Esophagus muscularis mucosa (tissue), 4 donors: Measurements from ENCODE around the gene NFATC1. TPM values are rescaled to one million over a fixed set of nuclear protein-coding genes. Genes with fewer than 3 reads are reported as not detected.

Source experiments
- DNase-seq: peaks from one replicate; pipeline ENCODE4 v3.0.0-alpha.2; 2017; ENCODE audit errors: extremely low spot score
- H3K27ac ChIP-seq, 4 donors: fragments of 200-600 bp; sonication (generic); replicated peaks in 1 of 4; 1 replicate in 3 of 4; 2 replicates in 1 of 4; pipeline ENCODE4 v1.5.1; 2016 to 2019; ENCODE audit warnings: mild to moderate bottlenecking in 1 of 4
- H3K27me3 ChIP-seq, 4 donors: fragments of 200-600 bp; sonication (generic); one replicate each; pipeline versions ENCODE4 v1.5.1 to v1.6.0; 2016 to 2019
- H3K36me3 ChIP-seq, 4 donors: fragments of 200-600 bp; sonication (generic); one replicate each; pipeline ENCODE4 v1.5.1; 2016 to 2019
- H3K4me1 ChIP-seq, 4 donors: fragments of 200-600 bp; sonication (generic); one replicate each; pipeline ENCODE4 v1.5.1; 2016 to 2019
- H3K4me3 ChIP-seq, 4 donors: fragments of 200-600 bp; sonication (generic); 1 replicate in 2 of 4; 2 replicates in 2 of 4; pipeline ENCODE4 v1.5.1; 2016 to 2019; ENCODE audit warnings: mild to moderate bottlenecking in 4 of 4, moderate library complexity in 1 of 4
- H3K9me3 ChIP-seq, 4 donors: fragments of 200-600 bp; sonication (generic); 1 replicate in 3 of 4; 2 replicates in 1 of 4; pipeline ENCODE4 v1.5.1; 2016 to 2019
- EP300 ChIP-seq: sonication (generic); formaldehyde crosslinking; IDR thresholded peaks from one replicate; pipeline ENCODE4 v1.6.1; 2017; ENCODE audit warnings: antibody characterized with exemption
- POLR2A ChIP-seq: fragments of 450-650 bp; IDR thresholded peaks from one replicate; pipeline ENCODE4 v1.6.1; 2017; ENCODE audit warnings: antibody characterized with exemption, moderate library complexity, mild to moderate bottlenecking, low read depth
- POLR2AphosphoS5 ChIP-seq, 2 donors: sonication (generic); formaldehyde crosslinking; IDR thresholded peaks; one replicate each; pipeline ENCODE4 v1.6.1; 2017; ENCODE audit warnings: antibody characterized with exemption in 2 of 2
- WGBS: methylation state at CpG from one replicate; pipeline ENCODE4 v1.1.5; 2018; 5-methylcytosine and 5-hydroxymethylcytosine counted together
- intact Hi-C: fragments of 100-400 bp; cut with DNase I; formaldehyde crosslinking; loops from one replicate; pipeline ENCODE4 v1.15.1; 2023
- total RNA-seq, 4 donors: library from RNA; depleted of rRNA; stranded (reverse); fragments of >200 nt; gene quantifications; one replicate each; pipeline versions ENCODE4 v1.1.0 to v1.2.1, GENCODE V29; 2016
- TF ChIP-seq, protein P1 (sequence below), 3 experiments: fragments of 200-600 bp in 2 of 3; fragments of 450-650 bp in 1 of 3; sonication (generic) in 2 of 3; IDR thresholded peaks; one replicate each; pipeline ENCODE4 v1.5.1; 2017 to 2019; ENCODE audit warnings: antibody characterized with exemption in 3 of 3, mild to moderate bottlenecking in 2 of 3, moderate library complexity in 1 of 3

Gene NFATC1
- total RNA-seq, 4 donors from 2014 or later: 15.0 to 22.0 (median 17.8) TPM

DNA sequence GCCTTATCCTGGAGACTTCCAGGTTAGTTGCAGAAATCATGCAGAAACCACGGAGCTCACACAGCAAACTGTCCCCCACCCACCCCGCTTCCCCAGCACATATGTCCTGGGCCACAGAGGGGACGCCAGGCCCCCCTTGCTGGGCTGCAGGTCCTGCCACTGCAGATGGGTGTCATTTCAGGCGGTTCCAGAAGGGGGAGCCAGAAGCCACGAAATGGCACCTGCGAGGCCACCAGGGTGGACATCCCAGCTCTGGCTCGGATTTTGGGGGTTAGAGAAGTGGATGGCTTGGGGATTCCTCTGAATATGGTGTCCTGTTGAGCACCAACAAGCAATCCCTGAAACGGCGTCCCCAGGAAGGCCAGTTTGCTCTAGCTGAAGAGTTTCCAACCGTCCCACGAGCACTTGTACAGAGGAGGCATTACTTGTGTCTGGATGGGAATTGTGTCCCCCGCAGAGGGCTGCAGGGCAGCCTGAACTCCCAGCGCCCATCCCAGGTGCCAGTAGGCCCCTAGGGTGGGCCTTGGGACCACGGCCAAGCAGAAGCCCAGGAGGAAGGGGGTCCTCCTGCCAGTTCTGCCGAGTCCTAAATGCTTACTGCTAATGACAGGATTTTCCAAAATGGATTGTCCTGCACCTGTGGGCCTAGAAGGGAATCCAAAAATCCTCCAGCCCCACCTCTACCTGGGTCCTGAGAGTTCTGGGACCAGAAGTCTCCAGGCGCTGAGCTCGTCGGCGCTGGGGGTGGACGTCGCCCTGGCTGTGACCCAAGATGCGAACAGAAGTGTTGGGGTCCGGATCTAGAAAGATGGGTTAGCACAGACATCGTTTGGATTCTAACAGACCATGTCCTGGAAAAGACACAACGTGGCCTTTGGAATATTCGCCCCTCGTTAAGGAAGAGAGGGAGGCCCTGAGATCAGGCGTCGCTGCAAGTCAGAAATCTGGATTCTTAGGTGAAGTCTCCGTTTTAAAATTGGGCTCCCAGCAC is 14.6 kb upstream of the NFATC1 start:
- peaks cover 4 to 21% (median 16%) of the 10 kb centered on the region in 4 donors for H3K4me1 ChIP-seq
- H3K9me3 ChIP-seq: no peaks in the 10 kb centered on the region
- H3K36me3 ChIP-seq: peaks cover 7 to 22% (median 14%) of the 10 kb centered on the region in 4 donors
- 72% methylated on average over 24 of the region's 30 CpGs for WGBS
- no peak for DNase-seq
- TF ChIP-seq, protein P1, sequence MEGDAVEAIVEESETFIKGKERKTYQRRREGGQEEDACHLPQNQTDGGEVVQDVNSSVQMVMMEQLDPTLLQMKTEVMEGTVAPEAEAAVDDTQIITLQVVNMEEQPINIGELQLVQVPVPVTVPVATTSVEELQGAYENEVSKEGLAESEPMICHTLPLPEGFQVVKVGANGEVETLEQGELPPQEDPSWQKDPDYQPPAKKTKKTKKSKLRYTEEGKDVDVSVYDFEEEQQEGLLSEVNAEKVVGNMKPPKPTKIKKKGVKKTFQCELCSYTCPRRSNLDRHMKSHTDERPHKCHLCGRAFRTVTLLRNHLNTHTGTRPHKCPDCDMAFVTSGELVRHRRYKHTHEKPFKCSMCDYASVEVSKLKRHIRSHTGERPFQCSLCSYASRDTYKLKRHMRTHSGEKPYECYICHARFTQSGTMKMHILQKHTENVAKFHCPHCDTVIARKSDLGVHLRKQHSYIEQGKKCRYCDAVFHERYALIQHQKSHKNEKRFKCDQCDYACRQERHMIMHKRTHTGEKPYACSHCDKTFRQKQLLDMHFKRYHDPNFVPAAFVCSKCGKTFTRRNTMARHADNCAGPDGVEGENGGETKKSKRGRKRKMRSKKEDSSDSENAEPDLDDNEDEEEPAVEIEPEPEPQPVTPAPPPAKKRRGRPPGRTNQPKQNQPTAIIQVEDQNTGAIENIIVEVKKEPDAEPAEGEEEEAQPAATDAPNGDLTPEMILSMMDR (IDR thresholded peaks at IDR 0.05): peak; percentile 83 to 91 (median 87)
- TF ChIP-seq POLR2AphosphoS5 (IDR thresholded peaks at IDR 0.05) (no peak), EP300 (no peak)
- H3K4me3 ChIP-seq: no peak overlapping the region
- H3K27me3 ChIP-seq: no peaks in the 10 kb centered on the region
- no peak overlapping the region for H3K27ac ChIP-seq
- intact Hi-C loops: loop anchor here (2.0 kb wide), 1 partner anchor 148 kb away; no protein-coding TSS in a partner anchor

DNA sequence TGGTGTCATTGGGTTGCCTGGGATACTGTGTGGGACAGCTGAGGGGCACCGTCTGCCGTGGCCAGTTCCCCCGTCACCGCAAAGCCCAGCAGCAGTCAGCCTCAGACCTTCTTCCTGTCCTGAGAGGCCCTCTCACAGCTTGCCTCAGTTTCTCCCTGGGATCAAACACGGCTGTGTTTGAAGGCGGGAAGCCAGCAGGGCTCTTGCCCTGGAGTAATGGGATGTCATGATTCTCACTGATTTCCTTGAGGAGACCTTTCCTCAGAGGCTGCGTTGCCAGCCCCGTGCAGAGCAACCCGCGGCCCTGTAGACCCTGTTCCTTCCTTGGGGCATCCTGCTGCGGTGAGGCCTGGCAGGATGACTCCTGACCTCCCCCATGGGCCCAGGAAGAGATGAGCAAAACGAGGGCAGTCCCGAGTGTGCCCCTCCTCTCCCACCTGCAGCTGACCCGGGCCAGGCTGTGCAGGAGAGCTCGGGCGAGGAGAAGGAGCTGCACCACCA is 13.9 kb upstream of the NFATC1 start:
- no peak for DNase-seq
- intact Hi-C loops: loop anchor here (2.0 kb wide), 1 partner anchor 147 kb away; no protein-coding TSS in a partner anchor
- H3K4me3 ChIP-seq: no peak overlapping the region
- peaks cover 7 to 22% (median 13%) of the 10 kb centered on the region in 4 donors for H3K36me3 ChIP-seq
- TF ChIP-seq POLR2A (no peak), POLR2AphosphoS5 (IDR thresholded peaks at IDR 0.05) (no peak)
- TF ChIP-seq, protein P1 (IDR thresholded peaks at IDR 0.05): no peak
- WGBS: 73% methylated on average over 11 of the region's 16 CpGs
- H3K27me3 ChIP-seq: peaks cover 0 to 5% (median 0%) of the 10 kb centered on the region in 4 donors
- no peak overlapping the region for H3K27ac ChIP-seq
- peaks cover 4 to 21% (median 16%) of the 10 kb centered on the region in 4 donors for H3K4me1 ChIP-seq
- no peaks in the 10 kb centered on the region for H3K9me3 ChIP-seq

DNA sequence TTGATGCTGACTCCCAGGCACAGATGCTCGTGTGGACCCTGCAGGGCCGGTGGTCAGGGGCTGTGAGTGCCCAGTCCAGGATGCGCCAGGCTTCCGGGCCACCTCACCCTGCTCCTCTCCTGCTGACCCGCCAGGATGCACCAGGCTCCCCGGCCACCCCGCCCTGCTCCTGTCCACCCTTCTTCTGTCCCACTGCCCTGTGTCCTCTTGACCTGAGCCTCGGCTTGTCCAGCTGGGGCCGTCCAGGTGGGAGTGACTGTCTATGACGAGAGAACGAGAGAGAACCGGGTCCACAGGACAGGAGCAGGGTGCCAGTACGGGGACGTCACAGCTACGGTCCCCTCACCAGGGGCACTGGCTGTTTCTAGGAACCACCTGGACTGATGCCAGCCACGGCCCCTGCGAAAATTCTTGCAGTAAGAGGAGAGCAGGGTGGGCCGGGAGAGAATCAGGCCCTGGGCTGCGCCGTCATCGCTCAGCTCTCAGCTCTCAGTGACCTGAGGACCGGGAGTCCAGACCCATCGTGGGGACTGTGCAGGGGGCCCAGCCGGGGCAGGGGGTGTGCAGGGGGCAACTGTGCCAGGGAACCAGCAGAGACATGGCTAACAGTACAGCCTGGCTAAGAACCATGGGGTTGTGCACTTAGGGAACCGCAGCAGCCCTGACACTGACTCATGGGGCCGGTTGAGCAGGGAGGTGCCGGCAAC is 12.9 kb upstream of the NFATC1 start:
- WGBS: 74% methylated on average over 20 of the region's 27 CpGs
- H3K36me3 ChIP-seq: peaks cover 0 to 12% (median 4%) of the 10 kb centered on the region in 4 donors
- peaks cover 4 to 21% (median 16%) of the 10 kb centered on the region in 4 donors for H3K4me1 ChIP-seq
- DNase-seq: no peak
- TF ChIP-seq POLR2AphosphoS5 (IDR thresholded peaks at IDR 0.05): no peak
- TF ChIP-seq, protein P1 (IDR thresholded peaks at IDR 0.05): no peak
- no peak for TF ChIP-seq EP300
- no peak for TF ChIP-seq POLR2A
- intact Hi-C loops: no loop called here
- H3K9me3 ChIP-seq: no peaks in the 10 kb centered on the region
- no peak overlapping the region for H3K4me3 ChIP-seq
- H3K27ac ChIP-seq: no peak overlapping the region
- peaks cover 0 to 5% (median 0%) of the 10 kb centered on the region in 4 donors for H3K27me3 ChIP-seq

DNA sequence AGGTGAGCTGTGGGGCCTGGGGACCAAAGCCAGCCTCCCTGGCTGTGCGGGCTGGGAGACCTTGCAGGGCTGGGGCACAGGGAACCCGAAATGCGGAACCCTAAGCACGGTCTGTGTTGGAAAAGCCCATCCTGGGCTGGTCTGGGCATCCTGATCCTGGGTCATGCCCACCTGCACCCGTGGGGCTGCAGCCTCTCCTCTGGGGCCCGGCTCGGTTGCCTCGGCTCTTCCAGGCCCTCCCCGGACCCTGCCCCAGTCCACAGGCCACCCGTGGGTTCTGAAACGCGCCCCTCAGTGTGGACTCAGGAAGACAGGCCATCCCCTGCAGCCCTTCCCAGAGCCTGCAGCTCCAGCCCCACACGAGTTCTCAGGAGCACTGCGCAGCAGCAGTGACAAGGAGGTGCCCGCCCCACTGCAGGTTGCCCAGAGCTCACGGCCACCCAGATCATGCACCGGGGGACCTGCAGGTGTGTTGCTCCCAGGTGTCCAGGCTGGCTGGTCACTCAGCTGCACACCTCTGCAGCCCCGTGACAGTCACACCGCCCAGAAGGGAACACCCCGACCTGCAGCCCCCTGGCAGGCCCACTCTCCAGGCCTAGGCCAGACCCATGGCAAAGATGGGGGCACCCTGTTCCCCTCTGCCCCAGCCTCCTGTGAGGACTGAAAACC is 12.2 kb upstream of the NFATC1 start:
- Histone ChIP-seq H3K4me3 (no peak overlapping the region), H3K27ac (no peak overlapping the region), H3K9me3 (no peaks in the 10 kb centered on the region), H3K27me3 (peaks cover 0 to 12% (median 0%) of the 10 kb centered on the region in 4 donors), H3K4me1 (peaks cover 4 to 21% (median 16%) of the 10 kb centered on the region in 4 donors), H3K36me3 (peaks cover 0 to 6% (median 0%) of the 10 kb centered on the region in 4 donors)
- TF ChIP-seq POLR2AphosphoS5 (IDR thresholded peaks at IDR 0.05): no peak
- no peak for TF ChIP-seq POLR2A
- TF ChIP-seq, protein P1 (IDR thresholded peaks at IDR 0.05): no peak
- TF ChIP-seq EP300: no peak
- intact Hi-C loops: no loop called here
- 77% methylated on average over 19 of the region's 20 CpGs for WGBS
- no peak for DNase-seq
